ENCODE data around the gene PDCD6IP. TPM values are rescaled to one million over a fixed set of nuclear protein-coding genes. Genes with fewer than 3 reads are reported as not detected.

Gene PDCD6IP
- total RNA-seq, 2 donors from 2014 or later = 165 to 251 TPM

DNA sequence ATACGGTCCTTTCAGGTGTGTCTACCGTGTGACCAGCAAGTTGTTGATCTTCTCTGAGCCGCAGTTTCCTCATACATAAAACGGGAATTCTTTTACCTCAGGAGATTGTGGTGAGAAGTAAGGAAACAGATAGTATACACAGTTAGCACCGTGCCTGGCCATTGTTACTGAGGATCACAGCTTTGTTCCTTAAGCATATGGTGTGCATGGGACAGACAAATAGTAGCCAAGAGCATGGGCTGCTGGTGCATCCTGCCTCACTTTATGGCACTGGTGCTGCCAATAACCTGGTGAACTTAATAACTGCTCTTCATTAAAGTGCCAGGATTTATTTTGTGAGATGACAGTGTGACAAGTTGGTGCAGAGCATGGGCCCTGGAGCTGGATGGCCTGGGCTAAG is 86.3 kb downstream of the PDCD6IP start:
- no peaks in the 10 kb centered on the region for H3K36me3 ChIP-seq
- H3K27me3 ChIP-seq (replicated peaks; ENCODE audit: insufficient read depth) = no peaks in the 10 kb centered on the region
- H3K9me3 ChIP-seq = no peaks in the 10 kb centered on the region
- no peak for TF ChIP-seq POLR2AphosphoS5 (IDR thresholded peaks at IDR 0.05)
- TF ChIP-seq, protein P1, sequence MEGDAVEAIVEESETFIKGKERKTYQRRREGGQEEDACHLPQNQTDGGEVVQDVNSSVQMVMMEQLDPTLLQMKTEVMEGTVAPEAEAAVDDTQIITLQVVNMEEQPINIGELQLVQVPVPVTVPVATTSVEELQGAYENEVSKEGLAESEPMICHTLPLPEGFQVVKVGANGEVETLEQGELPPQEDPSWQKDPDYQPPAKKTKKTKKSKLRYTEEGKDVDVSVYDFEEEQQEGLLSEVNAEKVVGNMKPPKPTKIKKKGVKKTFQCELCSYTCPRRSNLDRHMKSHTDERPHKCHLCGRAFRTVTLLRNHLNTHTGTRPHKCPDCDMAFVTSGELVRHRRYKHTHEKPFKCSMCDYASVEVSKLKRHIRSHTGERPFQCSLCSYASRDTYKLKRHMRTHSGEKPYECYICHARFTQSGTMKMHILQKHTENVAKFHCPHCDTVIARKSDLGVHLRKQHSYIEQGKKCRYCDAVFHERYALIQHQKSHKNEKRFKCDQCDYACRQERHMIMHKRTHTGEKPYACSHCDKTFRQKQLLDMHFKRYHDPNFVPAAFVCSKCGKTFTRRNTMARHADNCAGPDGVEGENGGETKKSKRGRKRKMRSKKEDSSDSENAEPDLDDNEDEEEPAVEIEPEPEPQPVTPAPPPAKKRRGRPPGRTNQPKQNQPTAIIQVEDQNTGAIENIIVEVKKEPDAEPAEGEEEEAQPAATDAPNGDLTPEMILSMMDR (IDR thresholded peaks at IDR 0.05) = no peak
- TF ChIP-seq POLR2A (IDR thresholded peaks at IDR 0.05) = no peak
- no peak overlapping the region for H3K4me3 ChIP-seq
- H3K27ac ChIP-seq = no peak overlapping the region
- DNase-seq (ENCODE audit: low spot score) = no peak
- WGBS = 35% methylated on average over 5 of the region's 5 CpGs
- intact Hi-C loops (cut with DNase I) = loop anchor here (5.0 kb wide), 1 partner anchor 798 kb away; no protein-coding TSS in a partner anchor
- peaks cover 3% of the 10 kb centered on the region for H3K4me1 ChIP-seq (replicated peaks)

DNA sequence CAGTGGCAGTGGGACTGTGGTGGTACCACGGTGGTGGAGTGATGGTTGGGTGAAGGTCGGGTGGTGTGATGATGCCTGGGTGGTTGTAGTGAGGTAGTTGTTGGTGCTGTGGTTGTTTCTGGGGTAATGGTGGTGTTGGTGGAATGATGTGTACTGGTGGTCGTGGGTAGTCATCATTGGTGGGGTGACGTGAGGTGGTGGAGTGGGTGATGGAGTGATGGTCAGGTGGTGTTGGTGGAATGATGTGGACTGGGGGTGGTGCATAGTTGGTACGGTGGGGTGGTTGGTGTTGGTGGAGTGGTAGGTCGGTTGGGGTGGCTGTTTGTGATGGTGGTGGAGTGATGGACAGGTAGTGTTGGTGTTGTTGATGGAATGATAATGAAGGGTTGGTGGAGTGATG is 87.1 kb downstream of the PDCD6IP start:
- 95% methylated on average over 6 of the region's 6 CpGs for WGBS
- no peaks in the 10 kb centered on the region for H3K36me3 ChIP-seq
- no peak overlapping the region for H3K27ac ChIP-seq
- no peaks in the 10 kb centered on the region for H3K9me3 ChIP-seq
- no peaks in the 10 kb centered on the region for H3K27me3 ChIP-seq (replicated peaks; ENCODE audit: insufficient read depth)
- DNase-seq (ENCODE audit: low spot score) = no peak
- intact Hi-C loops (cut with DNase I) = no loop called here
- no peak overlapping the region for H3K4me3 ChIP-seq
- TF ChIP-seq POLR2AphosphoS5 (IDR thresholded peaks at IDR 0.05) (no peak), POLR2A (IDR thresholded peaks at IDR 0.05) (no peak)
- TF ChIP-seq, protein P1 (IDR thresholded peaks at IDR 0.05) = no peak
- peaks cover 3% of the 10 kb centered on the region for H3K4me1 ChIP-seq (replicated peaks)

DNA sequence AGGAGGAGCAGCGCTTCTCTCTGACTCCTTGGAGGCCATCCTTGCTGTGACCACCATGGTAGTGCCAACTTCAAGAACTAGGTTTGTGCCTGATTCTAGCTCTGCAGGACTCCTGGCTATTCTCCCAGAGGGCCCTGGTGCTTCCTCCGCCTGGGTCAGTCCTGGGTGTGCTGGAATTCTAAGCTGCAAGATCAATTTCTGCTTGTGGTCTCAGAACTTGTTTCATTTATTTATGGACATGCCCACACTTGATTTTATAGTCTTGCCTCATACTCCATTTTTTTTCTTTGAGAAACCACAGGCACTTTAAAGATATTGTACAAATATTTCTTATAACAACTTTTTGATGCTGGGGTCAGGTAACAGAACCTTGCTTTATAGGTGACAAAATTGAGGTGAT is 87.6 kb downstream of the PDCD6IP start:
- intact Hi-C loops (cut with DNase I) = no loop called here
- 76% methylated on average over 2 of the region's 2 CpGs for WGBS
- Histone ChIP-seq H3K9me3 (no peaks in the 10 kb centered on the region), H3K4me1 (replicated peaks) (peaks cover 3% of the 10 kb centered on the region), H3K27me3 (replicated peaks; ENCODE audit: insufficient read depth) (no peaks in the 10 kb centered on the region), H3K4me3 (no peak overlapping the region), H3K27ac (no peak overlapping the region), H3K36me3 (no peaks in the 10 kb centered on the region)
- DNase-seq (ENCODE audit: low spot score) = no peak
- TF ChIP-seq, protein P1 (IDR thresholded peaks at IDR 0.05) = no peak
- no peak for TF ChIP-seq POLR2A (IDR thresholded peaks at IDR 0.05)
- TF ChIP-seq POLR2AphosphoS5 (IDR thresholded peaks at IDR 0.05) = no peak

DNA sequence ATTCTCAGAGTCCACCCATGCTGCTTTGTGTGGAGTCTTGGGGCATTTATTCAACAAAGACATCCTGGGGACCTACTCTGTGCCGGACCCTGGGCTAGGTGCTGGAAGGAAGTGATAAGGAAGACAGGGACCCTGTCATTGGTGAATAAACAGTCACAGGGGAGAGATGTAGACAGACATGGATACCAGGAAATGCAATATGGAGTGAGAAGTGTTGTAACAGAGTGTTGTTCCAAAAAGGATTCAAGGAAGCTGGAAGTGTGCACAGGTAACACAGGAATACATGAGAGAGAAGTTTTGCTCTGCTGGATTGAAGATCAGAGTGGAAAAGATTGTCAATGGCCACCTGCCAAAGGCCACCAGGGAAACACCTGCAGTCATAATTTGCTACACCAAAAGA is 89.0 kb downstream of the PDCD6IP start:
- H3K4me1 ChIP-seq (replicated peaks) = peaks cover 3% of the 10 kb centered on the region
- intact Hi-C loops (cut with DNase I) = no loop called here
- no peak overlapping the region for H3K4me3 ChIP-seq
- TF ChIP-seq POLR2AphosphoS5 (IDR thresholded peaks at IDR 0.05) = no peak
- H3K36me3 ChIP-seq = no peaks in the 10 kb centered on the region
- no peak overlapping the region for H3K27ac ChIP-seq
- DNase-seq (ENCODE audit: low spot score) = no peak
- H3K9me3 ChIP-seq = no peaks in the 10 kb centered on the region
- 89% methylated on average over 1 of the region's 1 CpG for WGBS
- H3K27me3 ChIP-seq (replicated peaks; ENCODE audit: insufficient read depth) = no peaks in the 10 kb centered on the region

DNA sequence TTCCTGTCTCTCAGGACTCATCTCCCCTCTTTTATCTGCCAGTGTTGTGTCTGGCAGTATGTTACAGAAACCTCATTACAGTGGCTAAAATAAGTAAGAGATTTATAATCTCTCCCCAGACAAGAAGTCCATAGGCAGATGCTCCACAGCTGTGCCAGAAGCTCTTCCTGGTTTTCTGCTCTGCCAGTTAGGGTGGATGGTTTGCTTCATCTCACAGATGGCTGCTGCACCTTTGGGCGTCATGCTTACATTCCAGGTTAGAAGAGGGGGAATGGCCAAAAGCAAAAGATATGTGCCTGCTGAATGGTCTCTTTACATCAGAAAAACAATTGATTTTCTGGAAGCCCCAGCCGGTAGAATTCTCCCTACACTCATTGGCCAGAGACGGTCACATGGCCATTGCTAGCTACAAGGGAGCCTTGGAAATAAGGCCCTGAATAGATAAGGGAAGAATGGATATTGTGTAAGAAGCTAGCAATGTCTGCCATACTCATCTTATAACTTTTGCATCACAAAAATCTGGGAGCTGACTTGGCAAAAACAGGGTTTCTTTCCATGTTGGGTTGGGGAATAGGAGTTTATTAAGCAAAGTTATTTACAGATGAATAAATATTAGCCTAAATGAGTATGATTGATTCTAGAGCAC is 91.1 kb downstream of the PDCD6IP start:
- Histone ChIP-seq H3K4me1 (replicated peaks) (no peaks in the 10 kb centered on the region), H3K36me3 (no peaks in the 10 kb centered on the region), H3K4me3 (no peak overlapping the region), H3K27ac (no peak overlapping the region), H3K27me3 (replicated peaks; ENCODE audit: insufficient read depth) (no peaks in the 10 kb centered on the region), H3K9me3 (no peaks in the 10 kb centered on the region)
- TF ChIP-seq POLR2AphosphoS5 (IDR thresholded peaks at IDR 0.05) (no peak), POLR2A (IDR thresholded peaks at IDR 0.05) (no peak)
- TF ChIP-seq, protein P1 (IDR thresholded peaks at IDR 0.05) = no peak
- intact Hi-C loops (cut with DNase I) = no loop called here
- 95% methylated on average over 3 of the region's 3 CpGs for WGBS
- DNase-seq (ENCODE audit: low spot score) = no peak

Data from prostate gland (tissue), 2 donors.